Calu3 (cell line): ENCODE results near the gene JAG1. TPM values are rescaled to one million over a fixed set of nuclear protein-coding genes. Genes with fewer than 3 reads are reported as not detected.

Experiments used
- Bru-seq: library from RNA; stranded (reverse); fragments of 400-500 nt; gene quantifications from one replicate; lab custom pipeline; 2021; lab: Mats Ljungman, UMichigan
- BruChase-seq, 2 experiments: library from RNA; stranded (reverse); fragments of 400-500 nt; gene quantifications; one replicate each; lab custom pipeline; 2021; lab: Mats Ljungman, UMichigan
- BruUV-seq: library from RNA; stranded (reverse); fragments of 400-500 nt; replicated peaks from 2 replicates; lab custom pipeline; 2021; lab: Mats Ljungman, UMichigan
- CTCF ChIA-PET: fragments of 300-600 bp; sonication (Branson Sonifier 250); formaldehyde crosslinking; loops from one replicate; lab custom pipeline; 2022; ENCODE audit warnings: antibody characterized with exemption; lab: Charles Lee
- DNase-seq: peaks from one replicate; pipeline ENCODE4 v3.0.0; 2022
- H3K27ac Mint-ChIP-seq: one replicate; pipeline ENCODE4 v1.8.0; 2022; ENCODE audit warnings: mixed read lengths; ENCODE audit not compliant: unreplicated experiment
- H3K27me3 Mint-ChIP-seq: one replicate; pipeline ENCODE4 v1.8.0; 2022; ENCODE audit warnings: mixed read lengths; ENCODE audit not compliant: unreplicated experiment
- H3K36me3 Mint-ChIP-seq: one replicate; pipeline ENCODE4 v1.8.0; 2022; ENCODE audit warnings: mild to moderate bottlenecking, moderate library complexity, mixed read lengths; ENCODE audit not compliant: insufficient read depth, unreplicated experiment
- H3K4me1 Mint-ChIP-seq: one replicate; pipeline ENCODE4 v1.8.0; 2022; ENCODE audit warnings: mild to moderate bottlenecking, low read depth, mixed read lengths; ENCODE audit not compliant: unreplicated experiment
- H3K4me3 Mint-ChIP-seq: one replicate; pipeline ENCODE4 v1.8.0; 2022; ENCODE audit warnings: mild to moderate bottlenecking, low read depth, moderate library complexity, mixed read lengths; ENCODE audit not compliant: unreplicated experiment
- H3K9me3 Mint-ChIP-seq: one replicate; pipeline ENCODE4 v1.8.0; 2022; ENCODE audit warnings: low read depth, mixed read lengths; ENCODE audit not compliant: unreplicated experiment
- intact Hi-C: fragments of 100-400 bp; cut with micrococcal nuclease; formaldehyde crosslinking; loops from one replicate; pipeline ENCODE4 v1.10.0; 2022; ENCODE audit not compliant: unreplicated experiment
- long read RNA-seq: library from polyadenylated mRNA; stranded (forward); transcript quantifications from one replicate; pipeline ENCODE4 v2.0.0, GENCODE V29; 2022
- total RNA-seq: library from RNA; stranded (reverse); gene quantifications from 2 replicates; pipeline ENCODE4 v1.2.3, GENCODE V29; 2022
- TF ChIP-seq, protein P1 (sequence below): fragments of 200-600 bp; IDR thresholded peaks from one replicate; pipeline ENCODE4 v1.8.0; 2022; ENCODE audit warnings: antibody characterized with exemption; ENCODE audit not compliant: unreplicated experiment

JAG1 gene
- total RNA-seq (156 and 245 TPM in 2 replicates), Bru-seq, nascent RNA (percentile 98 among the genes with signal in this experiment), BruChase-seq, experiment 1, labeled RNA remaining after a 6-hour chase (percentile 99 among the genes with signal in this experiment), BruChase-seq, experiment 2, labeled RNA remaining after a 2-hour chase (percentile 99 among the genes with signal in this experiment)
- long read RNA-seq, full-length matches to known transcripts, result 33 of 75 reads
- long read RNA-seq, partial matches to known transcripts, result 25 of 75 reads
- long read RNA-seq, other reads (novel, unspliced or antisense), result 17 of 75 reads

DNA sequence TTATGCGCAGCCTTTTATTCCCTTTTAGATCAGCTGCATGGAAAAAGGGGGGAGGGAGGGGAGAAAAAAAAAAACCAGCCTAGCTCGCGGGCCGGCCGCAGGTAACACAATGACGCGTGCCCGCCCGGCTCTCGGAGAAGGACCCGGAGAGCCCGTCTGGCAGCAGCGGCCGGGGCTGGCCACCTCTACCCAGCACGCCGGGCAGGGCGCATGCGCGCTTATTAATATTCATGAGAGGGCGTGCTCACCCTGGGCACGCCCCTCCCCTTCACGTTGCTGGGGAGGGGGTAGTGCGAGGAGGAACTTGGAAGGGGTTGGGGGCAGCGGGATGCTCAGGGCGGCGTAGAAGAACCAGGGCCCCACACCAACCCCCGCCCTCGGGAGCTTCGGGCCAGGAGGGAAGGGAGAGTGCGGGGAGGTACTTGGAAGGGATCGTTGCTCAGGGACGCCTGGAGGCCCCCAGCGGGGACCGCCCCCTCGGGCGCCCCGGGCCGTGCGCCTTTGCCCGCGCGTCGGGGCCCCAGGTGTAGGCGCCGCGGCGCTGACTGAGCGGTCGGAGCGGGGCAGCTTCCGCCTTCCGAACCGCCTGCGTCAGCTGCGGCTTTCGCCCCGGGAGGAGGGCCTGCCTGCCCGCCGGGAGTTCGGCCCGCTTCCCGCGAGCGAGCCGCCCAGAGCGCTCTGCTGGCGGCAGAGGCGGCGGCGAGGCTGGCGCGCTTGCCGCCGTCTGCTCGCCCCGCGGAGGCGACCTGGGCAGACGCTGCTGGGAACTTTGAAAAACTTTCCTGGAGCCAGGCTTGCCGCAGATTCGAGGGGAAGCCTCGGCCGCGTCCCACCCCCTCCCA lies at the start of gene JAG1:
Gene JAG1, minus strand, starts transcription at position 158 of the 842 bp plus-strand sequence. CDS start 469 bp downstream, outside the sequence.
- intact Hi-C loops, result loop anchor here (2.0 to 10.0 kb wide), 4 partner anchors 187 to 871 kb away; no protein-coding TSS in a partner anchor
- Mint-ChIP-seq H3K36me3 (peaks cover 71% of the 10 kb centered on the region), H3K27ac (peak within 1 kb of the TSS; percentile 93), H3K9me3 (no peaks in the 10 kb centered on the region), H3K4me1 (peaks cover 18% of the 10 kb centered on the region), H3K27me3 (no peaks in the 10 kb centered on the region), H3K4me3 (peak within 1 kb of the TSS; percentile 82)
- TF ChIP-seq, protein P1, sequence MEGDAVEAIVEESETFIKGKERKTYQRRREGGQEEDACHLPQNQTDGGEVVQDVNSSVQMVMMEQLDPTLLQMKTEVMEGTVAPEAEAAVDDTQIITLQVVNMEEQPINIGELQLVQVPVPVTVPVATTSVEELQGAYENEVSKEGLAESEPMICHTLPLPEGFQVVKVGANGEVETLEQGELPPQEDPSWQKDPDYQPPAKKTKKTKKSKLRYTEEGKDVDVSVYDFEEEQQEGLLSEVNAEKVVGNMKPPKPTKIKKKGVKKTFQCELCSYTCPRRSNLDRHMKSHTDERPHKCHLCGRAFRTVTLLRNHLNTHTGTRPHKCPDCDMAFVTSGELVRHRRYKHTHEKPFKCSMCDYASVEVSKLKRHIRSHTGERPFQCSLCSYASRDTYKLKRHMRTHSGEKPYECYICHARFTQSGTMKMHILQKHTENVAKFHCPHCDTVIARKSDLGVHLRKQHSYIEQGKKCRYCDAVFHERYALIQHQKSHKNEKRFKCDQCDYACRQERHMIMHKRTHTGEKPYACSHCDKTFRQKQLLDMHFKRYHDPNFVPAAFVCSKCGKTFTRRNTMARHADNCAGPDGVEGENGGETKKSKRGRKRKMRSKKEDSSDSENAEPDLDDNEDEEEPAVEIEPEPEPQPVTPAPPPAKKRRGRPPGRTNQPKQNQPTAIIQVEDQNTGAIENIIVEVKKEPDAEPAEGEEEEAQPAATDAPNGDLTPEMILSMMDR, result no peak
- CTCF ChIA-PET, result interaction anchor here (0.7 to 2.1 kb wide), 7 partner anchors 26 to 631 kb away, joined by 3 to 16 read pairs (median 3); no protein-coding TSS in a partner anchor
- peak; percentile 95 for DNase-seq
- BruUV-seq, result no TSS peak

DNA sequence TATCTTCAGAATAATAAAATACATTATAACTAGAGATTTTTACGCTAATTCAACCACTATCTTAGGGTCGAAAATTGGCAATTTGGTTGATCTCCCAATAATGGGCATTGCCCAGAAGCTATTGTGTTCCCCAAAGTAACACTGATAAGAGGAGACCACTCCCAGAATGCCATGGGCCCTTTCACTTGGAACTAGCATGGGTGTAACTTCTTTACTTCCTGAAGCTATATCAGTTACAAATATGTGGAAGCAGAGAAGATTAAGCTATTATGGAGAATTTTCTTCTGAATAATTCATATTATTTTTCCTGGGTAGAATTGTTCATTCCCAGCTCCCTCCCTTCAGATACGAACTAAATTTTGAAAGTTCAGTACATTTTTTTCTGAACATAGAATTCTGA lies 48.2 kb upstream of the JAG1 start:
- H3K4me1 Mint-ChIP-seq, result peaks cover 43% of the 10 kb centered on the region
- H3K4me3 Mint-ChIP-seq, result no peak overlapping the region
- DNase-seq, result no peak
- no peak overlapping the region for H3K27ac Mint-ChIP-seq
- peaks cover 2% of the 10 kb centered on the region for H3K9me3 Mint-ChIP-seq
- H3K36me3 Mint-ChIP-seq, result no peaks in the 10 kb centered on the region
- no peaks in the 10 kb centered on the region for H3K27me3 Mint-ChIP-seq
- CTCF ChIA-PET, result no interaction called here
- intact Hi-C loops, result no loop called here
- TF ChIP-seq, protein P1, result no peak
- no TSS peak for BruUV-seq

DNA sequence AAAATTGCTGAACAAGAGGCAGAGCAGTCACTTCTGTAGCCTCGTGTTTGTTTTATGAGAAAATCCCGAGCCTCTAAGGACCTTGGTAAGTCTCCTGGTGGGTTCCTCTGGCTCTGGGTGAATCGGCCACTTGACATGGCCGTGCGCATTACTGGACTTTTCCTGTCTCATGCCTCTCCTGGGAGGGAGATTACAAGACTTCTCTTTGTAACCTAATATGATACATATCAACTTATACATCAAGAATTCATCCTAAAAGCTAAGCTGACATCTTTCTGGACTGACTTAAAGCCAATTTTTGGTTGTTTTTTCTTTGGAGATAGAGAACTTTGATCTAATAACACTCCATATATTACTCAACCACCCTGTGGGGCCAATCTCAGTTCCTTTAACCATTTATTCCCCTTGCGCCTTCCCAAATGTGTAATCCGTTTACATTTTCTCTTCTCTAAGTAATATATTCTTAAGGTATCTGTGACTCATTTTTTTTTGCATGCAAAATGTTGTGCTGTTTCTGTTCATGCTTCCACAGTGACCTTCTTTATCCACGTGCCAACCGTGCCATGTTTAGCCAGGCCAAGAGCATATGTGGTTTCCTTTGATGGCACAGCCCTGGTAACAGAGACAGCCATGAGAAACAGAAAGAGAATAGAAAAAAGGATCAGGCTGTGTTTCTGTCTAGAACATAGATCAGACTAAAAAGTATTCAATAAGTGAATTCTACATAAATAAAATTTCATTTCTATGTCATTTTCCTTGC lies 47.5 kb upstream of the JAG1 start:
- TF ChIP-seq, protein P1, result no peak
- no peaks in the 10 kb centered on the region for H3K36me3 Mint-ChIP-seq
- no peak overlapping the region for H3K4me3 Mint-ChIP-seq
- BruUV-seq, result no TSS peak
- no peaks in the 10 kb centered on the region for H3K27me3 Mint-ChIP-seq
- H3K4me1 Mint-ChIP-seq, result peaks cover 49% of the 10 kb centered on the region
- CTCF ChIA-PET, result no interaction called here
- DNase-seq, result no peak
- no peaks in the 10 kb centered on the region for H3K9me3 Mint-ChIP-seq
- intact Hi-C loops, result no loop called here
- H3K27ac Mint-ChIP-seq, result peak overlapping the region; percentile 66

DNA sequence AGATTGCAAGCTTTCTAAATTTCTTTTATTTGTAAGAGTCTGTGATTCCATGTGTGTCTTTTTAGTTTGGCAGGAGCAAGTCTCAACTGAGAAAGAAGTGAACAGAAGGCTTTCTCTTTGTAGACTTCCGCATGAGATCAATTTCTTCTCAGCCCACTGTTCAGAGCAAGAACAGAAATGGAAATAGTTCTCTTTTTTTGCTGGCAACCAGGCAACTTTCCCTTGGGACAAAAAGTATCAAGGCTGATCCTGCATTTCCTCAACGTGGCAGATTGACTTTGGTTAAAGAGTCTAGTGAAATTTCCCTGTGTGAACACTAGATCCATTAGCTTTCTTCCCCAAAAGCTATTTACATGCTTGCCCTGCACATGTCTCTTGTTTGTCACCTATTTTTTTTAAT lies 46.8 kb upstream of the JAG1 start:
- Mint-ChIP-seq H3K4me1 (peaks cover 49% of the 10 kb centered on the region), H3K27me3 (no peaks in the 10 kb centered on the region), H3K36me3 (no peaks in the 10 kb centered on the region), H3K9me3 (no peaks in the 10 kb centered on the region), H3K27ac (peak overlapping the region; percentile 66), H3K4me3 (no peak overlapping the region)
- DNase-seq, result no peak
- BruUV-seq, result no TSS peak
- TF ChIP-seq, protein P1, result no peak
- CTCF ChIA-PET, result no interaction called here
- intact Hi-C loops, result no loop called here
